Parathyroid adenoma (tissue), 2 donors: ENCODE measurements around the gene SPATS2L.

ENCODE experiments used
- H2AFZ ChIP-seq: fragments of 300-600 bp; sonication (generic); one replicate; pipeline ENCODE4 v1.7.0; 2017; ENCODE audit warnings: antibody characterized with exemption, mild to moderate bottlenecking
- H3K27ac ChIP-seq: fragments of 300-600 bp; sonication (generic); one replicate; pipeline ENCODE4 v1.7.0; 2017
- H3K27me3 ChIP-seq: fragments of 300-600 bp; sonication (generic); one replicate; pipeline ENCODE4 v1.7.0; 2017; ENCODE audit warnings: low read length; ENCODE audit not compliant: control insufficient read depth, insufficient read depth
- H3K36me3 ChIP-seq: fragments of 300-600 bp; sonication (generic); one replicate; pipeline ENCODE4 v1.7.0; 2017; ENCODE audit warnings: low read length; ENCODE audit not compliant: control insufficient read depth, insufficient read depth
- H3K4me1 ChIP-seq: fragments of 300-600 bp; sonication (generic); one replicate; pipeline ENCODE4 v1.7.0; 2017; ENCODE audit warnings: control low read depth
- H3K4me2 ChIP-seq: fragments of 300-600 bp; sonication (generic); one replicate; pipeline ENCODE4 v1.7.0; 2017; ENCODE audit warnings: low read length
- H3K4me3 ChIP-seq: fragments of 300-600 bp; sonication (generic); one replicate; pipeline ENCODE4 v1.7.0; 2017; ENCODE audit warnings: low read depth, low read length
- H3K79me2 ChIP-seq: fragments of 300-600 bp; sonication (generic); one replicate; pipeline ENCODE4 v1.7.0; 2017; ENCODE audit warnings: control low read depth
- H3K9ac ChIP-seq: fragments of 300-600 bp; sonication (generic); one replicate; pipeline ENCODE4 v1.7.0; 2017; ENCODE audit warnings: mild to moderate bottlenecking
- H3K9me3 ChIP-seq: fragments of 300-600 bp; sonication (generic); one replicate; pipeline ENCODE4 v1.7.0; 2017; ENCODE audit warnings: low read length; ENCODE audit not compliant: control insufficient read depth
- TF ChIP-seq, protein P1 (sequence below): fragments of 300-600 bp; sonication (generic); IDR thresholded peaks from one replicate; pipeline ENCODE4 v1.7.0; 2017; ENCODE audit warnings: antibody characterized with exemption, mild to moderate bottlenecking
- donor health status: primary hyperparathyroidism.

The SPATS2L gene

GRCh38 chr2:200259577-200259957 lies 46.9 kb upstream of the SPATS2L start:
- peak overlapping the region; percentile 44 for H3K4me2 ChIP-seq
- H3K4me1 ChIP-seq, result peaks cover 12% of the 10 kb centered on the region
- H3K9me3 ChIP-seq, result no peaks in the 10 kb centered on the region
- no peaks in the 10 kb centered on the region for H3K79me2 ChIP-seq
- no peaks in the 10 kb centered on the region for H3K27me3 ChIP-seq
- H3K9ac ChIP-seq, result no peak overlapping the region
- TF ChIP-seq, protein P1, sequence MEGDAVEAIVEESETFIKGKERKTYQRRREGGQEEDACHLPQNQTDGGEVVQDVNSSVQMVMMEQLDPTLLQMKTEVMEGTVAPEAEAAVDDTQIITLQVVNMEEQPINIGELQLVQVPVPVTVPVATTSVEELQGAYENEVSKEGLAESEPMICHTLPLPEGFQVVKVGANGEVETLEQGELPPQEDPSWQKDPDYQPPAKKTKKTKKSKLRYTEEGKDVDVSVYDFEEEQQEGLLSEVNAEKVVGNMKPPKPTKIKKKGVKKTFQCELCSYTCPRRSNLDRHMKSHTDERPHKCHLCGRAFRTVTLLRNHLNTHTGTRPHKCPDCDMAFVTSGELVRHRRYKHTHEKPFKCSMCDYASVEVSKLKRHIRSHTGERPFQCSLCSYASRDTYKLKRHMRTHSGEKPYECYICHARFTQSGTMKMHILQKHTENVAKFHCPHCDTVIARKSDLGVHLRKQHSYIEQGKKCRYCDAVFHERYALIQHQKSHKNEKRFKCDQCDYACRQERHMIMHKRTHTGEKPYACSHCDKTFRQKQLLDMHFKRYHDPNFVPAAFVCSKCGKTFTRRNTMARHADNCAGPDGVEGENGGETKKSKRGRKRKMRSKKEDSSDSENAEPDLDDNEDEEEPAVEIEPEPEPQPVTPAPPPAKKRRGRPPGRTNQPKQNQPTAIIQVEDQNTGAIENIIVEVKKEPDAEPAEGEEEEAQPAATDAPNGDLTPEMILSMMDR, result no peak
- H3K4me3 ChIP-seq, result peak overlapping the region; percentile 42
- peak overlapping the region; percentile 68 for H2AFZ ChIP-seq
- H3K27ac ChIP-seq, result peak overlapping the region; percentile 13
- no peaks in the 10 kb centered on the region for H3K36me3 ChIP-seq

GRCh38 chr2:200262047-200262446 lies 44.4 kb upstream of the SPATS2L start:
- Histone ChIP-seq H3K27ac (no peak overlapping the region), H3K4me2 (no peak overlapping the region), H2AFZ (no peak overlapping the region), H3K4me1 (peaks cover 12% of the 10 kb centered on the region), H3K27me3 (no peaks in the 10 kb centered on the region), H3K9ac (no peak overlapping the region), H3K79me2 (no peaks in the 10 kb centered on the region), H3K4me3 (no peak overlapping the region), H3K9me3 (no peaks in the 10 kb centered on the region), H3K36me3 (no peaks in the 10 kb centered on the region)
- TF ChIP-seq, protein P1, result no peak

DNA sequence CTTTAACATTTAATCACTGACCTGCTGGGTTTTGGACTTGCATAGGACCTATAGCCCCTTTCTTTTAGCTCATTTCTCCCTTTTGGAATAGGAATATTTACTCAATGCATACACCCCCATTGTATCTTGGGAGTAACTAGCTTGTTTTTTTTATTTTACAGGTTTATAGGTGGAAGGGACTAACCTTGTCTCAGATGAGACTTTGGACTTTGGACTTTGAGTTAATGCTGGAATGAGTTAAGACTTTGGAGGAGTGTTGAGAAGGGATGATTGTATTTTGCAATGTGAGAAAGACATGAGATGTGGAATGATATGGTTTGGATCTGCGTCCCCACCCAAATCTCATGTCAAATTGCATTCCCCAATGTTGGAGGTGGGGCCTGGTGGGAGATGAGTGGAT lies 43.2 kb upstream of the SPATS2L start:
- Histone ChIP-seq H3K9me3 (no peaks in the 10 kb centered on the region), H3K27ac (no peak overlapping the region), H3K79me2 (no peaks in the 10 kb centered on the region), H3K4me3 (no peak overlapping the region), H3K4me2 (no peak overlapping the region), H3K27me3 (no peaks in the 10 kb centered on the region), H2AFZ (no peak overlapping the region), H3K4me1 (peaks cover 12% of the 10 kb centered on the region), H3K9ac (no peak overlapping the region), H3K36me3 (no peaks in the 10 kb centered on the region)
- TF ChIP-seq, protein P1, result no peak

- Histone ChIP-seq H3K36me3 (no peaks in the 10 kb centered on the region), H3K79me2 (no peaks in the 10 kb centered on the region), H3K9me3 (no peaks in the 10 kb centered on the region), H2AFZ (no peak overlapping the region), H3K4me3 (no peak overlapping the region), H3K4me1 (peaks cover 6% of the 10 kb centered on the region), H3K9ac (no peak overlapping the region), H3K27ac (no peak overlapping the region), H3K27me3 (no peaks in the 10 kb centered on the region), H3K4me2 (no peak overlapping the region)
- TF ChIP-seq, protein P1, result no peak
These were observed 41.9 kb upstream of the SPATS2L start for GRCh38 chr2:200264631-200265030.

DNA sequence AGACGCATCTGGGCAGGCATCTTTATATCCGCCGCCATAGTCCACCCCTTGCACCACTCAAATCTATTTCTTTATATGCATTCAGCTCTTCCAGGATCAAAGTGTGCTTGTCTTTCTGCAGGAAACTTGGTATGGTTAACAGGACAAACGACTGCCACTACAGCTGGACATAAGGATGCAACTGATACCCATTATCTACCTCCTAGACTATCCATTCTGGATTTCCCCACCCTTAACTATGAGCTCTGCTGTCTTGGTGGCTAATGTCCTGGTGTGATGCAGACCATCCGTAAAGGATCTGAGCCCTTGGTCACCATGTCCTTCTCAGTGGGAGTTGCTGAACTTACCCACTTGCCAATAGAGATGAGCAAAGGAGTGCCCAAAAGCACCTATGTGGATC lies 40.1 kb upstream of the SPATS2L start:
- H3K27ac ChIP-seq, result no peak overlapping the region
- H3K4me3 ChIP-seq, result no peak overlapping the region
- no peaks in the 10 kb centered on the region for H3K79me2 ChIP-seq
- H3K9ac ChIP-seq, result no peak overlapping the region
- no peaks in the 10 kb centered on the region for H3K4me1 ChIP-seq
- no peaks in the 10 kb centered on the region for H3K9me3 ChIP-seq
- TF ChIP-seq, protein P1, result no peak
- no peak overlapping the region for H2AFZ ChIP-seq
- no peaks in the 10 kb centered on the region for H3K36me3 ChIP-seq
- no peak overlapping the region for H3K4me2 ChIP-seq
- no peaks in the 10 kb centered on the region for H3K27me3 ChIP-seq
